GM12875 (cell line): Measurements from ENCODE around the gene PMM1.

Experiments used
- H3K4me3 ChIP-seq: one replicate; pipeline ENCODE4 v1.5.1; 2011; ENCODE audit warnings: low read depth, low read length, control low read depth
- TF ChIP-seq, protein P1 (sequence below): IDR thresholded peaks from 2 replicates; pipeline ENCODE4 v1.5.1; 2011; ENCODE audit warnings: low read depth, mild to moderate bottlenecking, control low read depth, inconsistent platforms, low read length, moderate library complexity, borderline replicate concordance; ENCODE audit not compliant: insufficient read depth

The PMM1 gene

DNA sequence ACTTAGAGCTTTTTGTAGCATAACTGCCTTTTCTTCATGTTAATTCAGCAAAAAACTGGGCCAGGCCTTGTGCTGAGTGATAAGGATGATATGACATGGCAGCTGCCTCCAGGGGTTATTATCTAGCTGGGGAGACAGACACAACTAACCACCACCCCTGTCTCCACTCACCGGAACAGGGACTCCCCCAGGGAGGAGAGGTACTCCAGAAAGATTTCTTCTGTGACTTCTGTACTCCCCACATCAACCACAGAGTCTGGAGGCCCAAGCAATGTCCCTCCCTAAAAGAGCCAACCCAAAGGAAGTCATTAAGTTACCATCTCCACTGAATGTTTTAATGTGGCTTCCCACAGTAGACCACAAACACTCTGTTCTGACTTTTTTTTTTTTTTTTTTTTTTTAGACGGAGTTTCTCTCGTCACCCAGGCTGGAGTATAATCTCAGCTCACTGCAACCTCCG lies 14.3 kb upstream of the PMM1 start:
- TF ChIP-seq, protein P1, sequence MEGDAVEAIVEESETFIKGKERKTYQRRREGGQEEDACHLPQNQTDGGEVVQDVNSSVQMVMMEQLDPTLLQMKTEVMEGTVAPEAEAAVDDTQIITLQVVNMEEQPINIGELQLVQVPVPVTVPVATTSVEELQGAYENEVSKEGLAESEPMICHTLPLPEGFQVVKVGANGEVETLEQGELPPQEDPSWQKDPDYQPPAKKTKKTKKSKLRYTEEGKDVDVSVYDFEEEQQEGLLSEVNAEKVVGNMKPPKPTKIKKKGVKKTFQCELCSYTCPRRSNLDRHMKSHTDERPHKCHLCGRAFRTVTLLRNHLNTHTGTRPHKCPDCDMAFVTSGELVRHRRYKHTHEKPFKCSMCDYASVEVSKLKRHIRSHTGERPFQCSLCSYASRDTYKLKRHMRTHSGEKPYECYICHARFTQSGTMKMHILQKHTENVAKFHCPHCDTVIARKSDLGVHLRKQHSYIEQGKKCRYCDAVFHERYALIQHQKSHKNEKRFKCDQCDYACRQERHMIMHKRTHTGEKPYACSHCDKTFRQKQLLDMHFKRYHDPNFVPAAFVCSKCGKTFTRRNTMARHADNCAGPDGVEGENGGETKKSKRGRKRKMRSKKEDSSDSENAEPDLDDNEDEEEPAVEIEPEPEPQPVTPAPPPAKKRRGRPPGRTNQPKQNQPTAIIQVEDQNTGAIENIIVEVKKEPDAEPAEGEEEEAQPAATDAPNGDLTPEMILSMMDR = no peak
- no peak overlapping the region for H3K4me3 ChIP-seq

- no peak overlapping the region for H3K4me3 ChIP-seq
- TF ChIP-seq, protein P1 = no peak
These were observed 11.3 kb upstream of the PMM1 start for GRCh38 chr22:41600976-41601375.

- TF ChIP-seq, protein P1 = no peak
- no peak overlapping the region for H3K4me3 ChIP-seq
These were observed 9.4 kb upstream of the PMM1 start for GRCh38 chr22:41598891-41599635.

DNA sequence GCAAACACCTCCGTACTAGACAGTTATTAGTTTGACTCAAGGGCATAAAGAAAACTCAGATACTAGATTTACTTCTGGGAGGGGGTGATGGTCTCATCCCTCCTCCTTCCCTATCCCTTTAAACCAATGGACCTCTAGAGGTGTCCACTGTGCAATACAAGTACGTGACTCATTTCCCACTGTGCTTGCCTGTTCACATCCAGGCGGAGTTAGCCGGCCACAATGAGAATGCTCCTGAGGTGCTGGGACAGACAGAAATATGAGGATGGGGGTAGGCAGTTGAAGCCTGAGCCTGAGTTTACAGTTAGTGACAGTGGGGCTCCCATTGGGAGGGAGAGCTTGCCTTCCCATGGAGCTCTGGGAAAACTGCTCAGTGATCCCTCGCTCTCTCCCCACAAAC lies 8.4 kb upstream of the PMM1 start:
- no peak overlapping the region for H3K4me3 ChIP-seq
- TF ChIP-seq, protein P1 = no peak

- no peak overlapping the region for H3K4me3 ChIP-seq
- TF ChIP-seq, protein P1 = no peak
These were observed 8.0 kb upstream of the PMM1 start for GRCh38 chr22:41597635-41597953.

DNA sequence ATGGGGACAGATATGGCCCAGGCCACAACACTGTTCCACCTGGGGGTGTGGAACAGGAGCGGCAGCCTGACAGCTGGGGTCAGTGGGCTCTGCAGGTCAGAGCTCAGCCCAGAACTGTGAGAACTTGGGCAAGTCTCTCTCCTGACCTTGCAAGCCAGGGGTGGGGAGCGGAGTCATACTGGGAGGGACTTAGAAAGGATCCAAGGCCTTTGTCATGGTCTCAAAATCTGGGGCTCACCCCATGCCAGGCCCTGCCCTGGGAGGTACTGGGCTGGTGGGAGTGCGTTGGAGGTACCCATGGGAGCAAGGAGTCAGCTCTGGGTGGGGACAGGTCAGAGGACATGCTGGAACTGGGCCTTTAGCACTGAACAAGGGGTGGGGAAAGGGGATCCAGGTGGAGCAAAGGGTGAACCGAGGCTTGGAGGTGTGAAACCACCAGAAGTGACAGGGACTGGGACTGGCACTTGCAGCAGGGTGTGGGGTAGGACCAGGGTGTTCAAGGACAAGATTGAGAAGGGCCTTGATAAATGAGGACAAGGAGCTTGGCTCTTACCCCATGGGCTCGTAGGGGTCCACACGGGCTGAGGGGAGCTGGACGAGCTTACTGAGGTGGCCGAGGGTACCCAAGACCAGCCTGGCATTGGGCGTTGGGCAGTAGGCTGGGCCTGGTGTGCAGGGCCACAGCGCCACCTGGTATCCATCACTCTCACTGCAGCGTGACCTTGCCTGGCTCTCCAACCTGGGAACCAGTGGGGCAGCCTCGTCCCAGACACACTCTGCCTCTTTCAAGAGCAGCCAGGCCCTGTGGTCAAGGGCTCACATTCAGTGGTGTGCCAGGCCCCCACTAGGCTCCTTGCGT lies 7.4 kb upstream of the PMM1 start:
- TF ChIP-seq, protein P1 = peak; percentile 80
- no peak overlapping the region for H3K4me3 ChIP-seq
